CD4-positive, alpha-beta T cell treated with Interleukin-6 at 100 ng/mL for 8 hours (primary cell): ENCODE results near the gene MXD4.
"Not testable (repeated sequence)": the region's sequence is repeated elsewhere in the genome, so short reads cannot be mapped to it uniquely, and the experiment has no call there.

Experiments used
- DNase-seq: peaks from one replicate; pipeline ENCODE4 v3.0.0-alpha.2; 2020; ENCODE audit warnings: mixed read lengths, low spot score

The MXD4 gene

GRCh38 chr4:2220016-2220630 is 41.8 kb downstream of the MXD4 start:
- peak; percentile 76 for DNase-seq

- DNase-seq, result no peak
These were observed 42.6 kb downstream of the MXD4 start for GRCh38 chr4:2219233-2219760.

GRCh38 chr4:2218436-2218835 is 43.5 kb downstream of the MXD4 start:
- no peak for DNase-seq

- DNase-seq, result no peak
These were observed 44.2 kb downstream of the MXD4 start for GRCh38 chr4:2217726-2218125.

- DNase-seq, result no peak
These were observed 49.1 kb downstream of the MXD4 start for GRCh38 chr4:2212831-2213230.

- DNase-seq, result not testable (repeated sequence)
These were observed 59.1 kb downstream of the MXD4 start for GRCh38 chr4:2202789-2203188.
